GM12878 (cell line): Measurements from ENCODE around the gene RACK1. TPM values are rescaled to one million over a fixed set of nuclear protein-coding genes. Genes with fewer than 3 reads are reported as not detected.

Experiments used
- ATAC-seq: fragments of 200-7000 bp; cut with Tn5 transposase; 3 replicates; pipeline ENCODE4 v1.9.1; 2020; ENCODE audit warnings: mild to moderate bottlenecking, moderate library complexity
- BruUV-seq: library from RNA; stranded (reverse); fragments of 400-500 nt; replicated peaks from 2 replicates; lab custom pipeline; 2021; lab: Mats Ljungman, UMichigan
- CTCF ChIA-PET: fragments of 300-600 bp; sonication (Branson Sonifier 250); formaldehyde crosslinking; extraction: SDS; loops from one replicate; lab custom pipeline; 2021; ENCODE audit warnings: inconsistent platforms; lab: Yijun Ruan, JAX
- POLR2A ChIA-PET: fragments of 350-600 bp; formaldehyde crosslinking; extraction: SDS; loops from one replicate; lab custom pipeline; 2021; ENCODE audit warnings: inconsistent platforms; lab: Charles Lee
- RAD21 ChIA-PET: fragments of 300-600 bp; sonication (Branson Sonifier 250); formaldehyde crosslinking; loops from one replicate; lab custom pipeline; 2023; ENCODE audit warnings: antibody characterized with exemption; ENCODE audit not compliant: unreplicated experiment; lab: Charles Lee
- SMC1A ChIA-PET: fragments of 300-600 bp; sonication (Branson Sonifier 250); formaldehyde crosslinking; loops from one replicate; lab custom pipeline; 2023; ENCODE audit not compliant: unreplicated experiment, uncharacterized antibody; lab: Charles Lee
- DNase-seq: peaks from one replicate; pipeline ENCODE4 v3.0.0-alpha.2; 2011; ENCODE audit warnings: low read depth, low spot score
- FAIRE-seq: peaks from 3 replicates; lab custom pipeline; 2011; peaks lifted over from hg19 to GRCh38; lab: Jason Lieb, UNC
- H2AFZ ChIP-seq: 2 replicates; pipeline ENCODE4 v1.6.0; 2011; ENCODE audit warnings: low read depth, low read length, control low read depth; ENCODE audit not compliant: control insufficient read depth
- H3K27ac ChIP-seq: 2 replicates; pipeline ENCODE4 v1.5.1; 2011; ENCODE audit warnings: control low read depth; ENCODE audit not compliant: control insufficient read depth, insufficient read depth
- H3K27me3 ChIP-seq, 2 experiments: replicated peaks in 1 of 2; 2 replicates each; pipeline versions ENCODE4 v1.6.0 to v1.6.1; 2011; ENCODE audit warnings: low read length in 1 of 2; ENCODE audit not compliant: control insufficient read depth in 2 of 2, insufficient read depth in 2 of 2
- H3K36me3 ChIP-seq, 2 experiments: 2 replicates each; pipeline ENCODE4 v1.5.1; 2011; ENCODE audit warnings: low read length in 1 of 2; ENCODE audit not compliant: control insufficient read depth in 2 of 2, insufficient read depth in 2 of 2
- H3K4me1 ChIP-seq: 2 replicates; pipeline ENCODE4 v1.6.1; 2011; ENCODE audit warnings: mild to moderate bottlenecking, low read length, moderate library complexity, mixed read lengths; ENCODE audit not compliant: control insufficient read depth, insufficient read depth
- H3K4me2 ChIP-seq: 2 replicates; pipeline ENCODE4 v1.6.0; 2011; ENCODE audit warnings: control low read depth; ENCODE audit not compliant: control insufficient read depth, insufficient read depth
- H3K4me3 ChIP-seq: fragments of 200-600 bp; sonication (generic); 2 replicates; pipeline ENCODE4 v1.5.1; 2016
- H3K79me2 ChIP-seq: 2 replicates; pipeline ENCODE4 v1.6.0; 2011; ENCODE audit warnings: low read length; ENCODE audit not compliant: control insufficient read depth, insufficient read depth
- H3K9ac ChIP-seq: 2 replicates; pipeline ENCODE4 v1.8.0; 2011; ENCODE audit warnings: low read length, control low read depth, mixed read lengths; ENCODE audit not compliant: control insufficient read depth, insufficient read depth
- H3K9me3 ChIP-seq: replicated peaks from 3 replicates; pipeline ENCODE4 v1.5.1; 2011; ENCODE audit warnings: mild to moderate bottlenecking, low read length; ENCODE audit not compliant: control insufficient read depth, insufficient read depth
- H4K20me1 ChIP-seq: 2 replicates; pipeline ENCODE4 v1.6.0; 2011; ENCODE audit not compliant: control insufficient read depth, insufficient read depth
- ATF7 ChIP-seq: fragments of 450-650 bp; IDR thresholded peaks from 2 replicates; pipeline ENCODE4 v1.6.1; 2016; ENCODE audit warnings: low read depth, mild to moderate bottlenecking
- BACH1 ChIP-seq: fragments of 450-650 bp; IDR thresholded peaks from 2 replicates; pipeline ENCODE4 v1.6.1; 2017; ENCODE audit warnings: mild to moderate bottlenecking, borderline replicate concordance
- BMI1 ChIP-seq: fragments of 450-650 bp; IDR thresholded peaks from 2 replicates; pipeline ENCODE4 v1.6.1; 2016; ENCODE audit warnings: mild to moderate bottlenecking, moderate library complexity, borderline replicate concordance
- EP300 ChIP-seq, 2 experiments: fragments of 150-350 bp in 1 of 2; IDR thresholded peaks; 2 replicates each; pipeline ENCODE4 v1.6.1; 2011 to 2012; ENCODE audit warnings: low read depth in 2 of 2, low read length in 2 of 2, borderline replicate concordance in 1 of 2, improper control_type of control experiment in 1 of 2, inconsistent platforms in 1 of 2; ENCODE audit not compliant: control insufficient read depth in 1 of 2
- HSF1 ChIP-seq: fragments of 150-350 bp; IDR thresholded peaks from 2 replicates; pipeline ENCODE4 v1.6.1; 2014; ENCODE audit warnings: mild to moderate bottlenecking, low read depth, low read length
- MTA3 ChIP-seq: IDR thresholded peaks from 2 replicates; pipeline ENCODE4 v1.6.1; 2012; ENCODE audit warnings: low read length, inconsistent platforms, borderline replicate concordance
- MXI1 ChIP-seq: fragments of 150-350 bp; IDR thresholded peaks from 2 replicates; pipeline ENCODE4 v1.6.1; 2011; ENCODE audit warnings: low read depth, mild to moderate bottlenecking, inconsistent platforms, low read length, improper control_type of control experiment
- MYB ChIP-seq: fragments of 150-350 bp; IDR thresholded peaks from 2 replicates; pipeline ENCODE4 v1.6.1; 2014; ENCODE audit warnings: mild to moderate bottlenecking, low read depth, low read length, borderline replicate concordance
- NFYA ChIP-seq: IDR thresholded peaks from 2 replicates; pipeline ENCODE4 v1.6.1; 2011; ENCODE audit warnings: low read depth, mild to moderate bottlenecking, low read length, improper control_type of control experiment, borderline replicate concordance
- NR2C1 ChIP-seq: fragments of 450-650 bp; IDR thresholded peaks from 2 replicates; pipeline ENCODE4 v1.6.1; 2017; ENCODE audit warnings: antibody characterized with exemption, mild to moderate bottlenecking, moderate library complexity
- NR2C2 ChIP-seq: IDR thresholded peaks from 2 replicates; pipeline ENCODE4 v1.6.1; 2011; ENCODE audit warnings: borderline replicate concordance, low read depth; ENCODE audit not compliant: control insufficient read depth, insufficient read length
- PKNOX1 ChIP-seq: fragments of 450-650 bp; IDR thresholded peaks from 2 replicates; pipeline ENCODE4 v1.6.1; 2016; ENCODE audit warnings: mild to moderate bottlenecking
- POLR2A ChIP-seq: IDR thresholded peaks from 2 replicates; pipeline ENCODE4 v1.6.1; 2011; ENCODE audit warnings: low read depth, mild to moderate bottlenecking, low read length
- RAD21 ChIP-seq: IDR thresholded peaks from 2 replicates; pipeline ENCODE4 v1.6.1; 2011; ENCODE audit warnings: mild to moderate bottlenecking, low read depth, low read length, moderate library complexity; ENCODE audit not compliant: insufficient read depth
- RELA ChIP-seq: fragments of 450-650 bp; IDR thresholded peaks from 2 replicates; pipeline ENCODE4 v1.8.0; 2014; ENCODE audit warnings: borderline replicate concordance; ENCODE audit not compliant: partially characterized antibody
- RUNX3 ChIP-seq: IDR thresholded peaks from 2 replicates; pipeline ENCODE4 v1.6.1; 2012; ENCODE audit warnings: low read length, inconsistent platforms
- SIN3A ChIP-seq: IDR thresholded peaks from 2 replicates; pipeline ENCODE4 v1.6.1; 2012; ENCODE audit warnings: low read depth, low read length, improper control_type of control experiment
- SUPT20H ChIP-seq: IDR thresholded peaks from 2 replicates; pipeline ENCODE4 v1.6.1; 2011; ENCODE audit warnings: low read depth, mild to moderate bottlenecking, low read length, moderate library complexity, borderline replicate concordance; ENCODE audit not compliant: control insufficient read depth
- TARDBP ChIP-seq: IDR thresholded peaks from 2 replicates; pipeline ENCODE4 v1.6.1; 2016; ENCODE audit warnings: borderline replicate concordance
- YBX1 ChIP-seq: fragments of 450-650 bp; IDR thresholded peaks from 2 replicates; pipeline ENCODE4 v1.6.1; 2016; ENCODE audit warnings: antibody characterized with exemption
- WGBS: methylation state at CpG from one replicate; pipeline ENCODE4 v1.1.6; 2016; ENCODE audit warnings: low lambda C conversion rate; ENCODE audit not compliant: insufficient replicate concordance, insufficient coverage; ENCODE audit errors: missing lambda C conversion rate; 5-methylcytosine and 5-hydroxymethylcytosine counted together
- in situ Hi-C: fragments of 300-500 bp; cut with MboI; formaldehyde crosslinking; loops from 9 replicates; pipeline ENCODE4 v1.14.3; 2018; ENCODE audit warnings: mixed read lengths
- intact Hi-C: fragments of 100-400 bp; cut with micrococcal nuclease; formaldehyde crosslinking; loops from one replicate; pipeline ENCODE4 v1.14.2; 2022; ENCODE audit not compliant: unreplicated experiment
- polyA plus RNA-seq, 11 experiments: library from polyadenylated mRNA; depleted of rRNA in 4 of 11; unstranded in 6 of 11; stranded (reverse) in 5 of 11; fragments of >200 nt; fragmentation: Nextera tagmentation in 4 of 11; fragmentation: Illumina TruSeq in 1 of 11; extraction: Ambion mirVana in 4 of 11; extraction: Trizol in 1 of 11; gene quantifications; 1 replicate in 1 of 11; 2 replicates in 10 of 11; pipeline versions ENCODE4 v1.2.1 to v1.2.3, GENCODE V29; 2011 to 2016; ENCODE audit warnings: inconsistent platforms in 2 of 11, missing spikeins in 2 of 11, low read depth in 1 of 11
- total RNA-seq, 4 experiments: library from RNA; depleted of rRNA in 3 of 4; stranded (reverse); fragments of >200 nt in 3 of 4; fragmentation: Illumina TruSeq in 1 of 4; extraction: Trizol in 1 of 4; gene quantifications; 2 replicates each; pipeline versions ENCODE4 v1.2.1 to v1.2.3, GENCODE V29; 2013 to 2021

RACK1 gene
- total and polyA plus RNA-seq, 10 of the 15 experiments (the other 5 are each of a cell fraction or from before 2014, with no cell fraction given), result 1,365 to 6,584 (median 4,167) TPM

DNA sequence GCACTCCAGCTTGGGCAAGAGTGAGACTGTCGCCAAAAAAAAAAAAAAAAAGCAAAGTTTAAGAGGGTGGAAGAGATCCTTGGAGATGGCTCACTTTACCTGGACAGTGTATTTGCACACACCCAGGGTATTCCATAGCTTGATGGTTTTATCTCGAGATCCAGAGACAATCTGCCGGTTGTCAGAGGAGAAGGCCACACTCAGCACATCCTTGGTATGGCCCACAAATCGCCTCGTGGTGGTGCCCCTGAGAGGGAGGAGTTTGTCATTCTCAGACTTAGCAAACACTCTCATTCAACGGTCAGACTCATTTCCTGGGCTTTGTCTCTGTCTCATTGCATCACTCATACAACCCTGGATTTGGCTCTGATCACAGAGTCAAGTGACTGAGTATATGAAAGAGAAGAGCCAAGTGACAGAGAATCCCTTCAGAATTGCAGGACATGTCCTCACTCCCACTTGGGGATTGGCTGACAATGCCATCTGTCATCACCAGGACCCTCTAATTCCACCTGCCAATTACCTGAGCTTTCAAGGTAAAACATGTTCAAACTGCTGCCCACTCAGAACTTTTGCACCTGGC lies 2.2 kb downstream of the RACK1 start:
- FAIRE-seq, result peak; percentile 31
- intact Hi-C loops (no loop called here), in situ Hi-C loops (no loop called here)
- Histone ChIP-seq H3K9ac (peak overlapping the region; percentile 88), H2AFZ (no peak overlapping the region), H3K4me3 (peak overlapping the region; percentile 98), H3K4me2 (peak overlapping the region; percentile 92), H3K4me1 (peaks cover 22% of the 10 kb centered on the region), H3K9me3 (no peaks in the 10 kb centered on the region), H3K36me3 (peaks cover 29 to 42% of the 10 kb centered on the region in 2 experiments), H3K27ac (peak overlapping the region; percentile 92), H4K20me1 (peaks cover 16% of the 10 kb centered on the region), H3K27me3 (no peaks in the 10 kb centered on the region), H3K79me2 (peaks cover 77% of the 10 kb centered on the region)
- CTCF ChIA-PET, result interaction anchor here (0.5 to 1.5 kb wide), 5 partner anchors 10 to 1361 kb away, joined by 3 to 4 read pairs (median 3); no protein-coding TSS in a partner anchor
- peak; percentile 54 for ATAC-seq
- POLR2A ChIA-PET, result interaction anchor here (0.6 to 2.6 kb wide), 5 partner anchors 13 to 191 kb away, joined by 3 to 22 read pairs (median 5); partner anchors contain the start of gene TRIM41
- SMC1A ChIA-PET, result interaction anchor here (0.8 to 1.1 kb wide), 3 partner anchors 9 to 17 kb away, joined by 3 to 4 read pairs (median 3); no protein-coding TSS in a partner anchor
- DNase-seq, result no peak
- RAD21 ChIA-PET, result interaction anchor here (1.8 kb wide), 1 partner anchor 16 kb away, joined by 6 read pairs; no protein-coding TSS in a partner anchor
- 0% methylated on average over 5 of the region's 6 CpGs for WGBS
- BruUV-seq, result no TSS peak
- no peak for TF ChIP-seq NFYA
- TF ChIP-seq NR2C2, result no peak
- 0 out of 2 replicates have a peak, but pooled peaks have one; percentile 35 for TF ChIP-seq POLR2A
- TF ChIP-seq HSF1, result no peak
- TF ChIP-seq TARDBP, result no peak
- TF ChIP-seq BACH1, result 0 out of 2 replicates have a peak, but pooled peaks have one; percentile 53
- TF ChIP-seq MYB, result no peak
- TF ChIP-seq NR2C1, result no peak
- 0 out of 2 replicates have a peak, but pooled peaks have one; percentile 47 for TF ChIP-seq MTA3
- no peak for TF ChIP-seq SIN3A
- TF ChIP-seq EP300 (IDR thresholded peaks at IDR 0.05; ENCODE audit: borderline replicate concordance in 1 of 2, control insufficient read depth in 1 of 2, low read depth in 2 of 2, low read length in 2 of 2), result no peak
- TF ChIP-seq RAD21, result 0 out of 2 replicates have a peak, but pooled peaks have one; percentile 4
- TF ChIP-seq BMI1, result no peak
- no peak for TF ChIP-seq RELA
- TF ChIP-seq RUNX3, result no peak
- TF ChIP-seq MXI1, result peak; percentile 48
- TF ChIP-seq YBX1, result no peak
- peak; percentile 56; the same call in 1 of the 2 replicates for TF ChIP-seq PKNOX1
- no peak for TF ChIP-seq SUPT20H
- TF ChIP-seq ATF7, result no peak
